HCT116 (cell line): ENCODE results near the gene DUSP28. TPM values are rescaled to one million over a fixed set of nuclear protein-coding genes. Genes with fewer than 3 reads are reported as not detected.

ENCODE experiments used
- ATAC-seq: fragments of 200-7000 bp; cut with Tn5 transposase; 2 replicates; pipeline ENCODE4 v1.9.1; 2020; ENCODE audit warnings: mild to moderate bottlenecking, moderate library complexity
- BruUV-seq: library from RNA; stranded (reverse); fragments of 400-500 nt; replicated peaks from 2 replicates; lab custom pipeline; 2021; lab: Mats Ljungman, UMichigan
- CTCF ChIA-PET: fragments of 300-600 bp; sonication (Branson Sonifier 250); formaldehyde crosslinking; loops from one replicate; lab custom pipeline; 2021; ENCODE audit warnings: antibody characterized with exemption; lab: Charles Lee
- POLR2A ChIA-PET: fragments of 300-600, 350-600 bp; sonication (Branson Sonifier 250); formaldehyde crosslinking; loops from one replicate; lab custom pipeline; 2021; ENCODE audit warnings: antibody characterized with exemption; lab: Charles Lee
- RAD21 ChIA-PET, 2 experiments: fragments of 300-600 bp; sonication (Branson Sonifier 250); formaldehyde crosslinking; loops; one replicate each; lab custom pipeline; 2023; ENCODE audit warnings: low total read pairs in 2 of 2; ENCODE audit not compliant: uncharacterized antibody in 2 of 2, unreplicated experiment in 2 of 2, low non-redundant PET in 1 of 2; lab: Charles Lee
- DNase-seq: peaks from one replicate; pipeline ENCODE4 v3.0.0-alpha.2; 2010; ENCODE audit warnings: low read depth, low spot score
- H2AFZ ChIP-seq: fragments of 200-600 bp; shearing (Covaris generic), sonication (generic); 2 replicates; pipeline ENCODE4 v1.6.1; 2017; ENCODE audit warnings: low read depth, mixed run types, mixed read lengths, antibody characterized with exemption, low read length; ENCODE audit not compliant: poor library complexity, severe bottlenecking
- H3K27ac ChIP-seq: 2 replicates; pipeline ENCODE4 v1.5.1; 2012; ENCODE audit warnings: low read depth, low read length
- H3K27me3 ChIP-seq: fragments of 200-600 bp; sonication (generic); 2 replicates; pipeline ENCODE4 v1.6.1; 2016; ENCODE audit warnings: mixed run types, low read length, mixed read lengths; ENCODE audit not compliant: insufficient read depth
- H3K36me3 ChIP-seq, 2 experiments: fragments of 200-500 bp in 1 of 2; fragments of 200-600 bp in 1 of 2; sonication (Bioruptor generic) in 1 of 2; sonication (generic) in 1 of 2; 2 replicates each; pipeline versions ENCODE4 v1.5.1 to v1.6.1; 2014 to 2016; ENCODE audit warnings: low read length in 2 of 2, inconsistent platforms in 1 of 2, mixed read lengths in 1 of 2, mixed run types in 1 of 2; ENCODE audit not compliant: insufficient read depth in 2 of 2, control insufficient read depth in 1 of 2
- H3K4me1 ChIP-seq, 2 experiments: fragments of 200-600 bp in 1 of 2; sonication (generic) in 1 of 2; 2 replicates each; pipeline versions ENCODE4 v1.5.1 to v1.6.1; 2012 to 2017; ENCODE audit warnings: low read length in 2 of 2, inconsistent platforms in 1 of 2, mild to moderate bottlenecking in 1 of 2, mixed read lengths in 1 of 2, mixed run types in 1 of 2, moderate library complexity in 1 of 2; ENCODE audit not compliant: insufficient read depth in 2 of 2, control insufficient read depth in 1 of 2
- H3K4me2 ChIP-seq: fragments of 200-600 bp; sonication (generic); 2 replicates; pipeline ENCODE4 v1.6.1; 2017; ENCODE audit warnings: mixed run types, low read length, mixed read lengths
- H3K4me3 ChIP-seq, 2 experiments: fragments of 200-600 bp in 1 of 2; sonication (generic) in 1 of 2; replicated peaks in 1 of 2; 2 replicates each; pipeline ENCODE4 v1.5.1; 2011 to 2016; ENCODE audit warnings: low read length in 2 of 2, control low read depth in 1 of 2, low read depth in 1 of 2, mild to moderate bottlenecking in 1 of 2, mixed read lengths in 1 of 2, mixed run types in 1 of 2
- H3K79me2 ChIP-seq: fragments of 200-600 bp; sonication (generic); 2 replicates; pipeline ENCODE4 v1.6.1; 2017; ENCODE audit warnings: mild to moderate bottlenecking, mixed run types, low read length, moderate library complexity, mixed read lengths; ENCODE audit not compliant: insufficient read depth
- H3K9ac ChIP-seq: fragments of 200-600 bp; sonication (generic); 2 replicates; pipeline ENCODE4 v1.6.1; 2016; ENCODE audit warnings: low read length, mixed read lengths
- H3K9me2 ChIP-seq: fragments of 200-600 bp; sonication (generic), shearing (Covaris generic); 2 replicates; pipeline ENCODE4 v1.6.1; 2017; ENCODE audit warnings: mixed run types, mild to moderate bottlenecking, moderate library complexity; ENCODE audit not compliant: insufficient read depth
- H3K9me3 ChIP-seq, 2 experiments: fragments of 200-500 bp in 1 of 2; fragments of 200-600 bp in 1 of 2; sonication (Bioruptor generic) in 1 of 2; sonication (generic) in 1 of 2; 2 replicates each; pipeline ENCODE4 v1.6.1; 2014 to 2017; ENCODE audit warnings: low read length in 2 of 2, mixed read lengths in 2 of 2, inconsistent platforms in 1 of 2, low read depth in 1 of 2, mild to moderate bottlenecking in 1 of 2, mixed run types in 1 of 2, moderate library complexity in 1 of 2; ENCODE audit not compliant: control insufficient read depth in 1 of 2, insufficient read depth in 1 of 2
- H4K20me1 ChIP-seq: fragments of 200-600 bp; sonication (generic), shearing (Covaris generic); 2 replicates; pipeline ENCODE4 v1.6.1; 2017; ENCODE audit warnings: mixed run types, mild to moderate bottlenecking, moderate library complexity; ENCODE audit not compliant: insufficient read depth
- ATF3 ChIP-seq: IDR thresholded peaks from 2 replicates; pipeline ENCODE4 v1.6.1; 2012
- CBX3 ChIP-seq: IDR thresholded peaks from 2 replicates; pipeline ENCODE4 v1.6.1; 2012; ENCODE audit warnings: low read depth
- CEBPB ChIP-seq: IDR thresholded peaks from 2 replicates; pipeline ENCODE4 v1.6.1; 2012; ENCODE audit warnings: low read depth
- CTCF ChIP-seq, 3 experiments: fragments of 200-600 bp in 1 of 3; sonication (generic) in 1 of 3; IDR thresholded peaks in 2 of 3; conservative IDR thresholded peaks in 1 of 3; 2 replicates each; pipeline ENCODE4 v1.5.1; 2012 to 2017; ENCODE audit warnings: low read depth in 2 of 3, low read length in 2 of 3, antibody characterized with exemption in 1 of 3, borderline replicate concordance in 1 of 3, control low read depth in 1 of 3, mild to moderate bottlenecking in 1 of 3, mixed read lengths in 1 of 3, mixed run types in 1 of 3, moderate library complexity in 1 of 3; ENCODE audit not compliant: insufficient read depth in 1 of 3
- EGR1 ChIP-seq: IDR thresholded peaks from 2 replicates; pipeline ENCODE4 v1.6.1; 2012; ENCODE audit warnings: low read depth
- ELF1 ChIP-seq: IDR thresholded peaks from 2 replicates; pipeline ENCODE4 v1.6.1; 2012; ENCODE audit warnings: low read depth, borderline replicate concordance
- EZH2 ChIP-seq: fragments of 200-600 bp; sonication (generic); IDR thresholded peaks from 2 replicates; pipeline ENCODE4 v1.6.1; 2017; ENCODE audit warnings: antibody characterized with exemption, mixed run types
- FOSL1 ChIP-seq: IDR thresholded peaks from 2 replicates; pipeline ENCODE4 v1.6.1; 2012; ENCODE audit warnings: low read depth
- MAX ChIP-seq: IDR thresholded peaks from 2 replicates; pipeline ENCODE4 v1.6.1; 2012
- POLR2A ChIP-seq: IDR thresholded peaks from 2 replicates; pipeline ENCODE4 v1.7.0; 2011; ENCODE audit warnings: borderline replicate concordance; ENCODE audit not compliant: insufficient read depth, insufficient read length; ENCODE audit errors: extremely low read depth
- POLR2AphosphoS5 ChIP-seq: IDR thresholded peaks from 2 replicates; pipeline ENCODE4 v1.6.1; 2011; ENCODE audit warnings: mild to moderate bottlenecking, low read depth, low read length, moderate library complexity
- RAD21 ChIP-seq: IDR thresholded peaks from 2 replicates; pipeline ENCODE4 v1.6.1; 2012; ENCODE audit warnings: low read depth, mild to moderate bottlenecking
- SIN3A ChIP-seq: IDR thresholded peaks from 2 replicates; pipeline ENCODE4 v1.6.1; 2012; ENCODE audit warnings: low read depth
- SP1 ChIP-seq: IDR thresholded peaks from 2 replicates; pipeline ENCODE4 v1.6.1; 2012; ENCODE audit warnings: low read depth
- SRF ChIP-seq: IDR thresholded peaks from 2 replicates; pipeline ENCODE4 v1.6.1; 2012; ENCODE audit warnings: low read depth
- TCF7L2 ChIP-seq: IDR thresholded peaks from 2 replicates; pipeline ENCODE4 v1.7.0; 2011; ENCODE audit warnings: borderline replicate concordance, inconsistent platforms; ENCODE audit not compliant: insufficient read depth, insufficient read length; ENCODE audit errors: extremely low read depth
- YY1 ChIP-seq: IDR thresholded peaks from 2 replicates; pipeline ENCODE4 v1.6.1; 2011; ENCODE audit warnings: low read length, low read depth, moderate library complexity, mild to moderate bottlenecking; ENCODE audit not compliant: insufficient replicate concordance; ENCODE audit errors: extremely low read depth
- ZBTB33 ChIP-seq: IDR thresholded peaks from 2 replicates; pipeline ENCODE4 v1.6.1; 2011; ENCODE audit warnings: mild to moderate bottlenecking, low read length, moderate library complexity; ENCODE audit not compliant: insufficient replicate concordance; ENCODE audit errors: extremely low read depth
- ZFX ChIP-seq: fragments of 450-650 bp; IDR thresholded peaks from 2 replicates; pipeline ENCODE4 v1.6.1; 2017
- ZNF274 ChIP-seq: fragments of 200-500 bp; sonication (Bioruptor generic); IDR thresholded peaks from 2 replicates; pipeline ENCODE4 v1.6.1; 2014; ENCODE audit warnings: mild to moderate bottlenecking, low read depth, low read length, inconsistent platforms
- intact Hi-C: fragments of 100-400 bp; cut with micrococcal nuclease; formaldehyde crosslinking; loops from 2 replicates; pipeline ENCODE4 v1.10.0; 2022
- total RNA-seq: library from RNA; stranded (reverse); gene quantifications from one replicate; pipeline ENCODE4 v1.2.1, GENCODE V29; 2021; ENCODE audit not compliant: unreplicated experiment

The DUSP28 gene
- total RNA-seq, 1 experiment from 2014 or later = 5.6 TPM

GRCh38 chr2:240523451-240524281, 36.5 kb upstream of the DUSP28 start:
- TF ChIP-seq CTCF (IDR thresholded peaks at IDR 0.05 in 2 of 3, conservative IDR thresholded peaks at IDR 0.05 in 1 of 3; ENCODE audit: borderline replicate concordance in 1 of 3, insufficient read depth in 1 of 3, low read depth in 2 of 3, low read length in 2 of 3) (no peak), POLR2A (no peak), CBX3 (no peak), SIN3A (no peak), CEBPB (no peak), TCF7L2 (no peak), POLR2AphosphoS5 (no peak), RAD21 (no peak), EGR1 (no peak), SP1 (no peak), SRF (no peak), EZH2 (no peak), MAX (no peak), ZNF274 (no peak), ATF3 (no peak), YY1 (no peak), ZFX (no peak), ELF1 (no peak), ZBTB33 (no peak), FOSL1 (no peak)
- H3K9me3 ChIP-seq = peaks cover 17 to 27% of the 10 kb centered on the region in 2 experiments; a peak in 2 of 4 replicates
- intact Hi-C loops = no loop called here
- no peaks in the 10 kb centered on the region for H4K20me1 ChIP-seq
- no peaks in the 10 kb centered on the region for H3K79me2 ChIP-seq
- no TSS peak for BruUV-seq
- H3K9ac ChIP-seq = no peak overlapping the region
- ChIA-PET RAD21 (no interaction called here), POLR2A (no interaction called here), CTCF (no interaction called here)
- no peaks in the 10 kb centered on the region for H3K4me1 ChIP-seq
- H3K4me3 ChIP-seq = no peak overlapping the region
- H3K27me3 ChIP-seq = no peaks in the 10 kb centered on the region
- peaks cover 0 to 42% of the 10 kb centered on the region in 2 experiments; a peak in 1 of 4 replicates for H3K36me3 ChIP-seq
- H3K27ac ChIP-seq = no peak overlapping the region
- H2AFZ ChIP-seq = no peak overlapping the region
- no peaks in the 10 kb centered on the region for H3K9me2 ChIP-seq
- ATAC-seq = no peak
- no peak overlapping the region for H3K4me2 ChIP-seq
- DNase-seq = no peak
